HepG2 (cell line): ENCODE results near the gene GLB1L3. TPM values are rescaled to one million over a fixed set of nuclear protein-coding genes. Genes with fewer than 3 reads are reported as not detected.

Source experiments
- ATF7-NPFF ChIP-seq: sonication (generic); formaldehyde crosslinking; IDR thresholded peaks from 2 replicates; pipeline ENCODE4 v1.8.1; 2023; ENCODE audit warnings: mild to moderate bottlenecking, low read depth, missing genetic modification reagents, moderate library complexity
- CBX2 ChIP-seq, 2 experiments: fragments of 200-600 bp in 1 of 2; sonication (generic); formaldehyde crosslinking in 1 of 2; IDR thresholded peaks; 2 replicates each; pipeline versions ENCODE4 v1.7.0 to v1.8.1; 2018 to 2022; ENCODE audit warnings: low read depth in 2 of 2, low read length in 1 of 2, mild to moderate bottlenecking in 1 of 2, missing genetic modification reagents in 1 of 2
- HNF4G ChIP-seq, 2 experiments: sonication (generic) in 1 of 2; formaldehyde crosslinking in 1 of 2; IDR thresholded peaks; 2 replicates each; pipeline versions ENCODE4 v1.4.0 to v1.6.1; 2011 to 2020; ENCODE audit warnings: borderline replicate concordance in 2 of 2, low read depth in 2 of 2, mild to moderate bottlenecking in 2 of 2, low read length in 1 of 2, missing genetic modification reagents in 1 of 2, moderate library complexity in 1 of 2
- MZF1 ChIP-seq: sonication (generic); formaldehyde crosslinking; IDR thresholded peaks from 2 replicates; pipeline ENCODE4 v1.8.1; 2023; ENCODE audit warnings: mild to moderate bottlenecking, missing genetic modification reagents, borderline replicate concordance
- NCOA5 ChIP-seq: sonication (generic); formaldehyde crosslinking; IDR thresholded peaks from 2 replicates; pipeline ENCODE4 v1.4.0; 2020; ENCODE audit warnings: missing genetic modification reagents
- SNAI1 ChIP-seq: sonication (generic); formaldehyde crosslinking; IDR thresholded peaks from 2 replicates; pipeline ENCODE4 v1.5.0; 2020; ENCODE audit warnings: mild to moderate bottlenecking, missing genetic modification reagents, borderline replicate concordance
- TBX3 ChIP-seq: fragments of 450-650 bp; IDR thresholded peaks from 2 replicates; pipeline ENCODE4 v1.6.1; 2017; ENCODE audit warnings: antibody characterized with exemption, mild to moderate bottlenecking, inconsistent platforms, borderline replicate concordance
- ZFP1 ChIP-seq: IDR thresholded peaks from 2 replicates; pipeline ENCODE4 v1.6.1; 2016
- ZNF180 ChIP-seq: sonication (generic); formaldehyde crosslinking; IDR thresholded peaks from 2 replicates; pipeline ENCODE4 v1.4.0; 2020; ENCODE audit warnings: low read depth, missing genetic modification reagents, borderline replicate concordance
- ZNF782 ChIP-seq: sonication (generic); formaldehyde crosslinking; IDR thresholded peaks from 2 replicates; pipeline ENCODE4 v1.4.0; 2020; ENCODE audit warnings: missing genetic modification reagents, mild to moderate bottlenecking, borderline replicate concordance
- polyA plus RNA-seq, 8 experiments: library from polyadenylated mRNA; depleted of rRNA in 3 of 8; stranded (reverse) in 7 of 8; unstranded in 1 of 8; fragments of >200 nt; fragmentation: Illumina TruSeq in 4 of 8; extraction: Trizol in 4 of 8; gene quantifications; 2 replicates each; pipeline versions ENCODE4 v1.2.1 to v1.2.3, GENCODE V29; 2011 to 2016; ENCODE audit warnings: low read depth in 4 of 8, missing spikeins in 1 of 8, mixed read lengths in 1 of 8; ENCODE audit not compliant: insufficient read depth in 1 of 8
- total RNA-seq, 5 experiments: library from RNA; depleted of rRNA; stranded (reverse); fragments of >200 nt; fragmentation: Illumina TruSeq; extraction: Trizol; gene quantifications; 2 replicates each; pipeline ENCODE4 v1.2.3, GENCODE V29; 2016; ENCODE audit warnings: low read depth in 1 of 5
- TF ChIP-seq, protein P1 (sequence below): sonication (generic); formaldehyde crosslinking; IDR thresholded peaks from 2 replicates; pipeline ENCODE4 v1.5.1; 2020; ENCODE audit warnings: missing genetic modification reagents, mild to moderate bottlenecking, borderline replicate concordance
- TF ChIP-seq, protein P2 (sequence below): sonication (generic); formaldehyde crosslinking; IDR thresholded peaks from 2 replicates; pipeline ENCODE4 v1.4.0; 2020; ENCODE audit warnings: low read depth, mild to moderate bottlenecking, missing genetic modification reagents

Gene GLB1L3
- total and polyA plus RNA-seq, 2 of the 13 experiments (the other 11 are each of a cell fraction or from before 2014, with no cell fraction given), result not detected

DNA sequence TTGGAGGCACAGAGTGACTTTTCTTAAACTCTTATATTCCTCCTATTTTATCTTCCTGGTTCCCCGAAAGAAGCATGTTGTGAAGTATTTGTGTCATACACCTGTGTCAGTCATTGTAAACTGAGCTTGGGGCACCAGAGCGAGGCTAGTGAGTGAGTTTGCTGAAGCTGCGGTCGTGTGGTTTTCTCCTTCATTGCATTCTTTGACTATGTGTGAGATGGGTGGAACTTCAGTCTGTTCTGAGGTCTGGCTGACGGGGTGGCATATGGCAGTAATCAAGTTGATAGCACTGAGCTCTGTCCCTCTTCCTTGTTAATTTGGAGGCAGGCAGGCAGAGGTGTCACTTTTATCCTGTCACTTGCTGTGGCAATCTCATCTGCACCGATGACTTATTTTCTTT is 47.6 kb upstream of the GLB1L3 start (continued):
- TF ChIP-seq, protein P1, sequence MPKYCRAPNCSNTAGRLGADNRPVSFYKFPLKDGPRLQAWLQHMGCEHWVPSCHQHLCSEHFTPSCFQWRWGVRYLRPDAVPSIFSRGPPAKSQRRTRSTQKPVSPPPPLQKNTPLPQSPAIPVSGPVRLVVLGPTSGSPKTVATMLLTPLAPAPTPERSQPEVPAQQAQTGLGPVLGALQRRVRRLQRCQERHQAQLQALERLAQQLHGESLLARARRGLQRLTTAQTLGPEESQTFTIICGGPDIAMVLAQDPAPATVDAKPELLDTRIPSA (CRISPR knock-in tag), result no peak
- TF ChIP-seq NCOA5 (no peak), MZF1 (no peak), CBX2 (IDR thresholded peaks at IDR 0.05; ENCODE audit: low read depth, low read length) (no peak), CBX2 (CRISPR knock-in tag; IDR thresholded peaks at IDR 0.05; ENCODE audit: low read depth) (no peak), SNAI1 (CRISPR knock-in tag) (no peak), ZFP1 (CRISPR knock-in tag) (no peak), ZNF180 (no peak), ATF7-NPFF (CRISPR knock-in tag) (no peak), HNF4G (IDR thresholded peaks at IDR 0.05; ENCODE audit: borderline replicate concordance, low read depth, low read length) (no peak), HNF4G (CRISPR knock-in tag; IDR thresholded peaks at IDR 0.05; ENCODE audit: borderline replicate concordance, low read depth) (no peak), ZNF782 (CRISPR knock-in tag) (no peak), TBX3 (no peak)
- TF ChIP-seq, protein P2, sequence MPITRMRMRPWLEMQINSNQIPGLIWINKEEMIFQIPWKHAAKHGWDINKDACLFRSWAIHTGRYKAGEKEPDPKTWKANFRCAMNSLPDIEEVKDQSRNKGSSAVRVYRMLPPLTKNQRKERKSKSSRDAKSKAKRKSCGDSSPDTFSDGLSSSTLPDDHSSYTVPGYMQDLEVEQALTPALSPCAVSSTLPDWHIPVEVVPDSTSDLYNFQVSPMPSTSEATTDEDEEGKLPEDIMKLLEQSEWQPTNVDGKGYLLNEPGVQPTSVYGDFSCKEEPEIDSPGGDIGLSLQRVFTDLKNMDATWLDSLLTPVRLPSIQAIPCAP (CRISPR knock-in tag), result no peak
- TF ChIP-seq, all 625 proteins: peak for 0
